HepG2 (cell line): ENCODE measurements around the gene C12orf42. TPM values are rescaled to one million over a fixed set of nuclear protein-coding genes. Genes with fewer than 3 reads are reported as not detected.

Experiments
- ATAC-seq: fragments of 200-7000 bp; cut with Tn5 transposase; 3 replicates; pipeline ENCODE4 v1.9.1; 2020; ENCODE audit warnings: mild to moderate bottlenecking, moderate library complexity
- BruUV-seq: library from RNA; stranded (reverse); fragments of 400-500 nt; replicated peaks from 2 replicates; lab custom pipeline; 2021; lab: Mats Ljungman, UMichigan
- CTCF ChIA-PET: fragments of 300-600 bp; formaldehyde crosslinking; extraction: SDS; loops from one replicate; lab custom pipeline; 2021; ENCODE audit warnings: low total read pairs, inconsistent platforms, low intra/inter-chr PET ratio; lab: Yijun Ruan, JAX
- POLR2A ChIA-PET: fragments of 350-600 bp; sonication (Branson Sonifier 250); formaldehyde crosslinking; loops from one replicate; lab custom pipeline; 2020; ENCODE audit warnings: antibody characterized with exemption, inconsistent platforms; lab: Yijun Ruan, JAX
- DNase-seq: peaks from one replicate; pipeline ENCODE4 v3.0.0-alpha.2; 2015; ENCODE audit warnings: low spot score
- FAIRE-seq: peaks from 3 replicates; lab custom pipeline; 2011; peaks lifted over from hg19 to GRCh38; lab: Jason Lieb, UNC
- H2AFZ ChIP-seq: one replicate; pipeline ENCODE4 v1.6.1; 2011; ENCODE audit warnings: low read length, inconsistent platforms
- H3K27ac ChIP-seq: fragments of 300-600 bp; 3 replicates; pipeline ENCODE4 v1.8.0; 2011; ENCODE audit warnings: mixed run types, mild to moderate bottlenecking, mixed read lengths, low read length, inconsistent platforms; ENCODE audit not compliant: insufficient read depth; ENCODE audit errors: extremely low read length
- H3K27me3 ChIP-seq, 2 experiments: fragments of 200-600 bp in 1 of 2; 2 replicates in 1 of 2; 3 replicates in 1 of 2; pipeline versions ENCODE4 v1.6.0 to v1.8.0; 2011; ENCODE audit warnings: low read length in 2 of 2, mild to moderate bottlenecking in 2 of 2, moderate library complexity in 2 of 2, inconsistent platforms in 1 of 2; ENCODE audit not compliant: insufficient read depth in 2 of 2, control insufficient read depth in 1 of 2
- H3K36me3 ChIP-seq, 2 experiments: fragments of 200-600 bp in 1 of 2; replicated peaks in 1 of 2; 2 replicates in 1 of 2; 3 replicates in 1 of 2; pipeline versions ENCODE4 v1.5.1 to v1.8.0; 2011; ENCODE audit warnings: low read length in 2 of 2, inconsistent platforms in 1 of 2; ENCODE audit not compliant: insufficient read depth in 2 of 2, control insufficient read depth in 1 of 2
- H3K4me1 ChIP-seq: 2 replicates; pipeline ENCODE4 v1.5.1; 2012; ENCODE audit warnings: low read length, inconsistent platforms; ENCODE audit not compliant: insufficient read depth
- H3K4me2 ChIP-seq: 2 replicates; pipeline ENCODE4 v1.6.0; 2011; ENCODE audit warnings: low read depth, low read length, inconsistent platforms
- H3K4me3 ChIP-seq, 3 experiments: fragments of 200-600 bp in 1 of 3; sonication (generic), shearing (Covaris generic) in 1 of 3; replicated peaks in 1 of 3; 2 replicates each; pipeline ENCODE4 v1.5.1; 2011 to 2016; ENCODE audit warnings: low read length in 3 of 3, inconsistent platforms in 2 of 3, low read depth in 2 of 3, mild to moderate bottlenecking in 2 of 3, control low read depth in 1 of 3, mixed read lengths in 1 of 3; ENCODE audit not compliant: insufficient read depth in 1 of 3
- H3K79me2 ChIP-seq: one replicate; pipeline ENCODE4 v1.6.1; 2011; ENCODE audit warnings: low read length, inconsistent platforms; ENCODE audit not compliant: insufficient read depth
- H3K9ac ChIP-seq: 2 replicates; pipeline ENCODE4 v1.6.0; 2011; ENCODE audit warnings: mild to moderate bottlenecking, low read depth, low read length, inconsistent platforms; ENCODE audit not compliant: insufficient read depth
- H3K9me3 ChIP-seq: 2 replicates; pipeline ENCODE4 v1.5.1; 2012; ENCODE audit warnings: mild to moderate bottlenecking, low read length
- H4K20me1 ChIP-seq: 2 replicates; pipeline ENCODE4 v1.6.0; 2011; ENCODE audit warnings: inconsistent platforms, mild to moderate bottlenecking, low read length, moderate library complexity; ENCODE audit not compliant: insufficient read depth
- BCL6 ChIP-seq: IDR thresholded peaks from 2 replicates; pipeline ENCODE4 v1.6.1; 2016; ENCODE audit warnings: missing genetic modification reagents, missing compliant biosample characterization
- CCDC6 ChIP-seq: sonication (generic); formaldehyde crosslinking; IDR thresholded peaks from 2 replicates; pipeline ENCODE4 v1.8.1; 2022; ENCODE audit warnings: mild to moderate bottlenecking, missing genetic modification reagents, moderate library complexity
- KLF13 ChIP-seq: sonication (generic); formaldehyde crosslinking; IDR thresholded peaks from 2 replicates; pipeline ENCODE4 v1.4.0; 2020; ENCODE audit warnings: mild to moderate bottlenecking, missing genetic modification reagents
- MAFF ChIP-seq: IDR thresholded peaks from 2 replicates; pipeline ENCODE4 v1.6.1; 2011; ENCODE audit warnings: low read depth, low read length, improper control_type of control experiment
- MAFK ChIP-seq, 2 experiments: IDR thresholded peaks in 1 of 2; conservative IDR thresholded peaks in 1 of 2; 2 replicates each; pipeline ENCODE4 v1.6.1; 2011; ENCODE audit warnings: improper control_type of control experiment in 2 of 2, low read length in 2 of 2
- MIXL1 ChIP-seq: IDR thresholded peaks from 2 replicates; pipeline ENCODE4 v1.6.1; 2016
- PTBP1 ChIP-seq: fragments of 200-400 bp; formaldehyde crosslinking; IDR thresholded peaks from 2 replicates; pipeline ENCODE4 v1.6.1; 2018; ENCODE audit warnings: low read length, low read depth; ENCODE audit not compliant: poor library complexity, severe bottlenecking
- STAG1 ChIP-seq: sonication (generic); formaldehyde crosslinking; IDR thresholded peaks from 2 replicates; pipeline ENCODE4 v1.4.0; 2020; ENCODE audit warnings: missing genetic modification reagents
- ZNF274 ChIP-seq: sonication (generic); formaldehyde crosslinking; IDR thresholded peaks from 2 replicates; pipeline ENCODE4 v1.5.1; 2020; ENCODE audit warnings: mild to moderate bottlenecking, missing genetic modification reagents
- ZNF362 ChIP-seq: sonication (generic); formaldehyde crosslinking; IDR thresholded peaks from 2 replicates; pipeline ENCODE4 v1.4.0; 2020; ENCODE audit warnings: missing genetic modification reagents, mild to moderate bottlenecking, borderline replicate concordance
- ZNF460 ChIP-seq: sonication (generic); formaldehyde crosslinking; IDR thresholded peaks from 2 replicates; pipeline ENCODE4 v1.5.1; 2020; ENCODE audit warnings: missing genetic modification reagents, mild to moderate bottlenecking, borderline replicate concordance
- ZNF570 ChIP-seq: sonication (generic); formaldehyde crosslinking; IDR thresholded peaks from 2 replicates; pipeline ENCODE4 v1.4.0; 2020; ENCODE audit warnings: mild to moderate bottlenecking, missing genetic modification reagents, borderline replicate concordance
- ZSCAN5A ChIP-seq: sonication (generic); formaldehyde crosslinking; IDR thresholded peaks from 2 replicates; pipeline ENCODE4 v1.8.0; 2022; ENCODE audit warnings: mild to moderate bottlenecking, missing genetic modification reagents, borderline replicate concordance
- WGBS: methylation state at CpG from one replicate; pipeline ENCODE4 v1.1.6; 2017; ENCODE audit warnings: low lambda C conversion rate; 5-methylcytosine and 5-hydroxymethylcytosine counted together
- in situ Hi-C: cut with HindIII; loops from 2 replicates; pipeline ENCODE4 v1.10.0; 2017; ENCODE audit warnings: low pct_unique_long_range_greater_than_20kb; ENCODE audit not compliant: extremely low pct_ligation_motif_present
- intact Hi-C: fragments of 100-400 bp; cut with micrococcal nuclease; formaldehyde crosslinking; loops from one replicate; pipeline ENCODE4 v1.10.0; 2022; ENCODE audit not compliant: unreplicated experiment
- polyA plus RNA-seq, 8 experiments: library from polyadenylated mRNA; depleted of rRNA in 3 of 8; stranded (reverse) in 7 of 8; unstranded in 1 of 8; fragments of >200 nt; fragmentation: Illumina TruSeq in 4 of 8; extraction: Trizol in 4 of 8; gene quantifications; 2 replicates each; pipeline versions ENCODE4 v1.2.1 to v1.2.3, GENCODE V29; 2011 to 2016; ENCODE audit warnings: low read depth in 4 of 8, missing spikeins in 1 of 8, mixed read lengths in 1 of 8; ENCODE audit not compliant: insufficient read depth in 1 of 8
- total RNA-seq, 5 experiments: library from RNA; depleted of rRNA; stranded (reverse); fragments of >200 nt; fragmentation: Illumina TruSeq; extraction: Trizol; gene quantifications; 2 replicates each; pipeline ENCODE4 v1.2.3, GENCODE V29; 2016; ENCODE audit warnings: low read depth in 1 of 5
- TF ChIP-seq, protein P1 (sequence below): sonication (generic); formaldehyde crosslinking; IDR thresholded peaks from 2 replicates; pipeline ENCODE4 v1.4.0; 2020; ENCODE audit warnings: mild to moderate bottlenecking, missing genetic modification reagents

Gene C12orf42
- total and polyA plus RNA-seq, 2 of the 13 experiments (the other 11 are each of a cell fraction or from before 2014, with no cell fraction given) = not detected

GRCh38 chr12:103278329-103278728, 217.4 kb downstream of the C12orf42 start (continued):
- TF ChIP-seq, protein P1, sequence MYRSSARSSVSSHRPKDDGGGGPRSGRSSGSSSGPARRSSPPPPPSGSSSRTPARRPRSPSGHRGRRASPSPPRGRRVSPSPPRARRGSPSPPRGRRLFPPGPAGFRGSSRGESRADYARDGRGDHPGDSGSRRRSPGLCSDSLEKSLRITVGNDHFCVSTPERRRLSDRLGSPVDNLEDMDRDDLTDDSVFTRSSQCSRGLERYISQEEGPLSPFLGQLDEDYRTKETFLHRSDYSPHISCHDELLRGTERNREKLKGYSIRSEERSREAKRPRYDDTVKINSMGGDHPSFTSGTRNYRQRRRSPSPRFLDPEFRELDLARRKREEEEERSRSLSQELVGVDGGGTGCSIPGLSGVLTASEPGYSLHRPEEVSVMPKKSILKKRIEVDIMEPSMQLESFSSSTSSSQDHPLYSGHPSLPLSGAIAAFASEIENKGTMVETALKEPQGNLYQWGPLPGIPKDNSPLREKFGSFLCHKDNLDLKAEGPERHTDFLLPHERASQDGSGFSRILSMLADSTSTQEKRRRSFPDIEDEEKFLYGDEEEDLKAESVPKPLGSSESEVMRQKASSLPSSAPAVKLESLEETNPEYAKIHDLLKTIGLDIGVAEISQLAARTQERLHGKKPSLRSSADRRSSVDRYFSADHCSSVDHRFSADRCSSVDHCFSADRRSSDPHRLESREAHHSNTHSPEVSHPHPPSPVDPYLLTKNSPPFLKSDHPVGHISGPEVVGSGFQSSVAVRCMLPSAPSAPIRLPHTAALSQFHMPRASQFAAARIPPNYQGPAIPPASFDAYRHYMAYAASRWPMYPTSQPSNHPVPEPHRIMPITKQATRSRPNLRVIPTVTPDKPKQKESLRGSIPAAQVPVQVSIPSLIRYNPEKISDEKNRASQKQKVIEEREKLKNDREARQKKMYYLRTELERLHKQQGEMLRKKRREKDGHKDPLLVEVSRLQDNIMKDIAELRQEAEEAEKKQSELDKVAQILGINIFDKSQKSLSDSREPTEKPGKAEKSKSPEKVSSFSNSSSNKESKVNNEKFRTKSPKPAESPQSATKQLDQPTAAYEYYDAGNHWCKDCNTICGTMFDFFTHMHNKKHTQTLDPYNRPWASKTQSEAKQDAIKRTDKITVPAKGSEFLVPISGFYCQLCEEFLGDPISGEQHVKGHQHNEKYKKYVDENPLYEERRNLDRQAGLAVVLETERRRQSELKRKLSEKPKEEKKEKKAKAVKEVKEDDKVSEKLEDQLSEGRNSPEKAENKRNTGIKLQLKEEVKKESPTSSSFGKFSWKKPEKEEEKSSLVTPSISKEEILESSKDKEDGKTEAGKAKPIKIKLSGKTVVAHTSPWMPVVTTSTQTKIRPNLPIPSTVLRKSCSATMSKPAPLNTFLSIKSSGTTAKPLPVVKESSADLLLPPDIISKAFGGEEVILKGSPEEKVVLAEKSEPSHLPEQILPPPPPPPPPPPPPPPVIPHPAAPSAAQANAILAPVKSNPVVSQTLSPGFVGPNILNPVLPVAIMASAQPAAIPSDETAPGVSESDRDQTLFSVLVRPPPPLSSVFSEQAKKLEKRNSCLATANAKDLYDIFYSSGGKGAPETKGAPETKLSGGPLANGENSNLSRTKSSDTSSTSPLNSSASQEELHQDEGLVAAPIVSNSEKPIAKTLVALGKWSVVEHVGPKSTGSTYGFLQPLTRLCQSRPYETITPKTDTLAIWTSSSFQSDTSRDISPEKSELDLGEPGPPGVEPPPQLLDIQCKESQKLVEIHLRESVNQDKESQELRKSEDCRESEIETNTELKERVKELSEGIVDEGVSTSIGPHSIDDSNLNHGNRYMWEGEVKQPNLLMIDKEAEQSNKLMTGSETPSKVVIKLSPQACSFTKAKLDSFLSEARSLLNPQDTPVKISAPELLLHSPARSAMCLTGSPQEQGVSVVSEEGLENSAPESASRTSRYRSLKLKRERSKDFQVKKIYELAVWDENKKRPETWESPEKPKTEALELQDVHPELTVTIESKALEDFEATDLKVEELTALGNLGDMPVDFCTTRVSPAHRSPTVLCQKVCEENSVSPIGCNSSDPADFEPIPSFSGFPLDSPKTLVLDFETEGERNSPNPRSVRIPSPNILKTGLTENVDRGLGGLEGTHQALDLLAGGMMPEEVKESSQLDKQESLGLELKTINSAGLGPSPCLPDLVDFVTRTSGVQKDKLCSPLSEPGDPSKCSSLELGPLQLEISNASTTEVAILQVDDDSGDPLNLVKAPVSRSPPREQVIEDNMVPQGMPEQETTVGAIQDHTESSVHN (CRISPR knock-in tag) = no peak
- TF ChIP-seq CCDC6 (CRISPR knock-in tag) (no peak), ZNF460 (CRISPR knock-in tag) (no peak), STAG1 (no peak)

DNA sequence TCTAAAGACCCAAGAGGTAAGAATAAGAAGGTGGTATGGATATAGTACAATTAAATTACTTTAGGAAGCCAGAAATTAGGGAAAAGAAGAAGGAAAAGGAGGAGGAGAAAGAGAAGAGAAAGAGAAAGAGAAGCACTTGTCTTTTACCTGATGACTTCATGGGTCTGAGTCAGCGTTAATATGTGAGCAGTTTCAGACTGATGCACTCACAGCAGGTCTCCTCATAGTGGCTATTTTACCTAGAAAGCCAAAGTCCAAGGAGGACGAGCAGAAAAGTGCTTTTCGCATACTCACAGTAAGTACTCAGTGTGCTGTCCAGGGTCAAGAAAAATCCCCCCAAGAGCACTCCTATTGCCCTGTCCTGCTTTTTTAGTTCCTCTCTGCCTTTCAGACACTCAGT, 222.1 kb downstream of the C12orf42 start:
- Histone ChIP-seq H3K9me3 (no peaks in the 10 kb centered on the region), H3K4me2 (no peak overlapping the region), H3K79me2 (no peaks in the 10 kb centered on the region), H3K27me3 (no peaks in the 10 kb centered on the region), H2AFZ (no peak overlapping the region), H4K20me1 (no peaks in the 10 kb centered on the region), H3K27ac (no peak overlapping the region), H3K9ac (no peak overlapping the region), H3K36me3 (no peaks in the 10 kb centered on the region), H3K4me3 (no peak overlapping the region), H3K4me1 (no peaks in the 10 kb centered on the region)
- 3% methylated on average over 3 of the region's 3 CpGs for WGBS
- DNase-seq = no peak
- ATAC-seq = no peak
- BruUV-seq = no TSS peak
- POLR2A ChIA-PET = no interaction called here
- in situ Hi-C loops (no loop called here), intact Hi-C loops (no loop called here)
- FAIRE-seq = no peak
- CTCF ChIA-PET = no interaction called here
- TF ChIP-seq KLF13 (CRISPR knock-in tag) = no peak
- no peak for TF ChIP-seq ZNF274
- peak in 1 of 2 experiments; percentile 60; a peak in 2 of 4 replicates for TF ChIP-seq MAFK (conservative IDR thresholded peaks at IDR 0.05 in 1 of 2, IDR thresholded peaks at IDR 0.05 in 1 of 2; ENCODE audit: low read length in 2 of 2)
- TF ChIP-seq BCL6 = no peak
- TF ChIP-seq PTBP1 = no peak
- TF ChIP-seq MAFF = peak; percentile 53; the same call in 1 of the 2 replicates
- TF ChIP-seq ZSCAN5A (CRISPR knock-in tag) = no peak
- no peak for TF ChIP-seq ZNF570
- TF ChIP-seq ZNF362 = no peak
- no peak for TF ChIP-seq MIXL1
